Osteocyte (in vitro differentiated cells): ENCODE data around the gene PIK3CA. TPM values are rescaled to one million over a fixed set of nuclear protein-coding genes. Genes with fewer than 3 reads are reported as not detected.
"Not testable (repeated sequence)": the region's sequence is repeated elsewhere in the genome, so short reads cannot be mapped to it uniquely, and the experiment has no call there.

Experiments
- DNase-seq: peaks from one replicate; pipeline ENCODE4 v3.0.0; 2021; ENCODE audit warnings: mixed read lengths; ENCODE audit not compliant: unreplicated experiment; ENCODE audit errors: extremely low spot score
- H3K27ac Mint-ChIP-seq: one replicate; pipeline ENCODE4 v1.8.0; 2021; ENCODE audit warnings: mild to moderate bottlenecking, mixed read lengths; ENCODE audit not compliant: unreplicated experiment
- H3K27me3 Mint-ChIP-seq: one replicate; pipeline ENCODE4 v1.8.0; 2021; ENCODE audit warnings: mixed read lengths; ENCODE audit not compliant: unreplicated experiment
- H3K36me3 Mint-ChIP-seq: one replicate; pipeline ENCODE4 v1.8.0; 2021; ENCODE audit warnings: mixed read lengths; ENCODE audit not compliant: unreplicated experiment
- H3K4me1 Mint-ChIP-seq: one replicate; pipeline ENCODE4 v1.8.0; 2021; ENCODE audit warnings: mixed read lengths; ENCODE audit not compliant: unreplicated experiment
- H3K4me3 Mint-ChIP-seq: one replicate; pipeline ENCODE4 v1.8.0; 2021; ENCODE audit warnings: mild to moderate bottlenecking, moderate library complexity, mixed read lengths; ENCODE audit not compliant: unreplicated experiment
- H3K9me3 Mint-ChIP-seq: one replicate; pipeline ENCODE4 v1.8.0; 2021; ENCODE audit warnings: mixed read lengths; ENCODE audit not compliant: unreplicated experiment
- CTCF ChIP-seq: fragments of 200-600 bp; sonication (generic); IDR thresholded peaks from 2 replicates; pipeline ENCODE4 v1.5.0; 2021; ENCODE audit warnings: antibody characterized with exemption, mild to moderate bottlenecking, moderate library complexity
- total RNA-seq: library from RNA; stranded (reverse); gene quantifications from 2 replicates; pipeline ENCODE4 v1.2.1, GENCODE V29; 2021

The PIK3CA gene
- total RNA-seq, 1 donor from 2014 or later: 48.1 TPM

- Mint-ChIP-seq H3K4me1 (no peaks in the 10 kb centered on the region), H3K4me3 (no peak overlapping the region), H3K27ac (no peak overlapping the region), H3K27me3 (peaks cover 4% of the 10 kb centered on the region), H3K9me3 (peaks cover 7% of the 10 kb centered on the region), H3K36me3 (no peaks in the 10 kb centered on the region)
- DNase-seq: no peak
- TF ChIP-seq CTCF: no peak
These were observed 40.1 kb upstream of the PIK3CA start for GRCh38 chr3:179108086-179108485.

- Mint-ChIP-seq H3K27ac (no peak overlapping the region), H3K27me3 (peaks cover 4% of the 10 kb centered on the region), H3K4me3 (no peak overlapping the region), H3K9me3 (peaks cover 4% of the 10 kb centered on the region), H3K36me3 (no peaks in the 10 kb centered on the region), H3K4me1 (peaks cover 4% of the 10 kb centered on the region)
- no peak for DNase-seq
- TF ChIP-seq CTCF: no peak
These were observed 34.3 kb upstream of the PIK3CA start for GRCh38 chr3:179113903-179114302.

- H3K9me3 Mint-ChIP-seq, H3K4me3 Mint-ChIP-seq, H3K4me1 Mint-ChIP-seq, H3K27ac Mint-ChIP-seq, H3K27me3 Mint-ChIP-seq, DNase-seq, H3K36me3 Mint-ChIP-seq: not testable (repeated sequence)
These were observed 32.7 kb upstream of the PIK3CA start for GRCh38 chr3:179115444-179115843.

GRCh38 chr3:179116816-179117215, 31.3 kb upstream of the PIK3CA start:
- Mint-ChIP-seq H3K27ac (no peak overlapping the region), H3K4me1 (peaks cover 4% of the 10 kb centered on the region), H3K36me3 (no peaks in the 10 kb centered on the region), H3K4me3 (no peak overlapping the region), H3K9me3 (no peaks in the 10 kb centered on the region), H3K27me3 (peaks cover 4% of the 10 kb centered on the region)
- TF ChIP-seq CTCF: no peak
- no peak for DNase-seq

GRCh38 chr3:179132191-179132890, 15.8 kb upstream of the PIK3CA start:
- H3K27ac Mint-ChIP-seq, H3K4me1 Mint-ChIP-seq, H3K9me3 Mint-ChIP-seq, DNase-seq, H3K36me3 Mint-ChIP-seq, H3K4me3 Mint-ChIP-seq: not testable (repeated sequence)
- H3K27me3 Mint-ChIP-seq: peaks cover 18% of the 10 kb centered on the region

- Mint-ChIP-seq H3K9me3 (no peaks in the 10 kb centered on the region), H3K27ac (no peak overlapping the region), H3K4me3 (no peak overlapping the region), H3K27me3 (peaks cover 27% of the 10 kb centered on the region), H3K4me1 (no peaks in the 10 kb centered on the region), H3K36me3 (no peaks in the 10 kb centered on the region)
- DNase-seq: no peak
- no peak for TF ChIP-seq CTCF
These were observed 14.6 kb upstream of the PIK3CA start for GRCh38 chr3:179133575-179133974.
